Measurements from ENCODE around the gene BTNL8. TPM values are rescaled to one million over a fixed set of nuclear protein-coding genes. Genes with fewer than 3 reads are reported as not detected.

BTNL8 gene
- total RNA-seq, 1 donor from 2014 or later: not detected

DNA sequence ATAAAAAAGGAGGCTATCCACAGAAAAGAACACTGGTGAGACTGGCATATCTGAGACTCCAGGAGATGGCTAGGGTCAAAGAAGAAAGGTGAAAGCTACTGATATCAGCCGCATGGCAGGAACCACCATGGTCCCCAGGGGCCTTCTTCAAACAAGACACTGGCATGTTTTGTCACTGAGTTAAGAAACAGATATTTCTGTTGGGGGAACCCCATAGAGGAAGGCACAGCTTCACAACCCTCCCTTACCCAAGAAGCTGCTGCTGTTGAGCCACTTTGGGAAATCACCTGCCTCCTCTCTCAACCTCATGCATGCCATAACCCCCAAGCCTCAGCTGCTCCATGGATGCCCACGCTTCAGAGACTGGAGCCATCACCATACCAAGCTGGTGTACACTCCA is 76.4 kb downstream of the BTNL8 start:
- Histone ChIP-seq H3K4me3 (no peak overlapping the region), H3K4me1 (no peaks in the 10 kb centered on the region), H3K9me3 (no peaks in the 10 kb centered on the region), H3K27ac (no peak overlapping the region), H3K36me3 (no peaks in the 10 kb centered on the region), H3K27me3 (no peaks in the 10 kb centered on the region)
- no peak for DNase-seq (ENCODE audit: low spot score in 2 of 2)
- intact Hi-C loops (cut with DNase I): no loop called here
- TF ChIP-seq, protein P1, sequence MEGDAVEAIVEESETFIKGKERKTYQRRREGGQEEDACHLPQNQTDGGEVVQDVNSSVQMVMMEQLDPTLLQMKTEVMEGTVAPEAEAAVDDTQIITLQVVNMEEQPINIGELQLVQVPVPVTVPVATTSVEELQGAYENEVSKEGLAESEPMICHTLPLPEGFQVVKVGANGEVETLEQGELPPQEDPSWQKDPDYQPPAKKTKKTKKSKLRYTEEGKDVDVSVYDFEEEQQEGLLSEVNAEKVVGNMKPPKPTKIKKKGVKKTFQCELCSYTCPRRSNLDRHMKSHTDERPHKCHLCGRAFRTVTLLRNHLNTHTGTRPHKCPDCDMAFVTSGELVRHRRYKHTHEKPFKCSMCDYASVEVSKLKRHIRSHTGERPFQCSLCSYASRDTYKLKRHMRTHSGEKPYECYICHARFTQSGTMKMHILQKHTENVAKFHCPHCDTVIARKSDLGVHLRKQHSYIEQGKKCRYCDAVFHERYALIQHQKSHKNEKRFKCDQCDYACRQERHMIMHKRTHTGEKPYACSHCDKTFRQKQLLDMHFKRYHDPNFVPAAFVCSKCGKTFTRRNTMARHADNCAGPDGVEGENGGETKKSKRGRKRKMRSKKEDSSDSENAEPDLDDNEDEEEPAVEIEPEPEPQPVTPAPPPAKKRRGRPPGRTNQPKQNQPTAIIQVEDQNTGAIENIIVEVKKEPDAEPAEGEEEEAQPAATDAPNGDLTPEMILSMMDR (IDR thresholded peaks at IDR 0.05): no peak

DNA sequence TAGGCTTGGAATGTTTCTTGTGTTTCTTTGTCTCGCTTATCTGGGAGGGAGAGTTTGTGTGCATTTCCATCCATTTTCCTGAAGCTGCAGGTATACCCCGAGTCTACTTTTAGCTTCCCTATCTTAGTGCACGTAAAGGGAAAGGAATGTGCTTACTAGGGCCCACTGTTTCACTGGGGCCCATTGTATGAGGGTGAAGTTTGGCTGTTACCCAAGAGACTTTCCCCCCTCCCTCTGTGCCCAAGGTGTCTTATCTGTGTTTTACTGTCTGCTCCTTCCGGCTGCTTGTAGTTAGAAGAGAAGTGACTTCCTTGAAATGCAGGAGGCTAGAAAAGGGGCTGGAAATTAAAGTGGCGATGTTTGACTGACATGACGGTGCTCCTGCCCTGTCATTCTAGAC is 77.6 kb downstream of the BTNL8 start:
- intact Hi-C loops (cut with DNase I): no loop called here
- no peak overlapping the region for H3K27ac ChIP-seq
- H3K4me1 ChIP-seq: no peaks in the 10 kb centered on the region
- H3K9me3 ChIP-seq: no peaks in the 10 kb centered on the region
- H3K27me3 ChIP-seq: no peaks in the 10 kb centered on the region
- DNase-seq (ENCODE audit: low spot score in 2 of 2): no peak
- TF ChIP-seq, protein P1 (IDR thresholded peaks at IDR 0.05): no peak
- no peak overlapping the region for H3K4me3 ChIP-seq
- no peaks in the 10 kb centered on the region for H3K36me3 ChIP-seq

DNA sequence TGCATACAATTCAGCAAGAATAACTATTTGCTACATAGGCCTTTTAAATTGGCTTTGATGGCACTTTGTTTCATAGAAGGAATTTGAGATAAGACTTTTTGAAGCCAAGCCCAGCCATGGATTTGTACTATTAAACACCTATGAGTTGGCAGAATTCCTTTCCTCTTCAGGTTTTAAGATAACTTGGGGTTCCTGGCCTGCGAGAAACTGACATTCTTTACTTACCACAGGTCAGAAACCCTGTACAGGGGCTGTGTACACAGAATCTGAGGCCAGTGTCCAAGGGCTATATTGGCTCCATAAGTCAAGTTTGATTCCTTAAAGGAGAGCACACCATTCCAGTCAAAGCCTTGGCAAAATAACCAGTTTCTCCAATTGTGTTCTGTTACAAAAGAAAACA is 78.9 kb downstream of the BTNL8 start:
- TF ChIP-seq, protein P1 (IDR thresholded peaks at IDR 0.05): no peak

DNA sequence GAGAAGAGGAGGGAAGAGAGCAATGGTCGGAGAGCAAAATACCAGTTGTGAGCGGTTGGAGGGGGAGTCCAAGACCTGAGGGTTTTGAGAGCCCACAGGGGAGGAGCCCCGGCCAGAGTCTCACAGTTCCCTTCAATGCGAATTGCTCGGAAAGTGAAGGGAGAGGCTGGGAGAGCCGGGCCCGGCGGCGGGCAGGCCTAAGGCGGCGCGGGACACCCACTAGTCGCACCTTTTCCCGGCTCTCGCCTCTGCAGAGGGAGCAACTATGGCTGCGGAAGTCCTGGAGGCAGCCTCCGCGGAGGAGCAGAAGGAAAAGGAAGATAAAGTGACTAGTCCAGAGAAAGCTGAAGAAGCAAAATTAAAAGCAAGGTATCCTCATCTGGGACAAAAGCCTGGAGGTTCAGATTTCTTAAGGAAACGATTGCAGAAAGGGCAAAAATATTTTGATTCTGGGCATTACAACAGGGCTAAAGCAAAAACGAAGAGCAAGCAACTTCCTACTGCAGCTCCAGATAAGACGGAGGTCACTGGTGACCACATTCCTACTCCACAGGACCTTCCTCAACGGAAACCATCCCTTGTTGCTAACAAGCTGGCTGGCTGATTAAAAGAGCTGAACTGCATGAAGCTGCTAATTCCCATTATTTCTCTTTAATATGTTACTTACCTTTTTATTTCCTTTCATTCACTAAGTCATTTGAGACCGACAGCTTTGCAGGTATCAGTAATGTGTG is 83.2 kb downstream of the BTNL8 start:
- no peaks in the 10 kb centered on the region for H3K27me3 ChIP-seq
- TF ChIP-seq, protein P1 (IDR thresholded peaks at IDR 0.05): no peak
- intact Hi-C loops (cut with DNase I): no loop called here
- no peaks in the 10 kb centered on the region for H3K36me3 ChIP-seq
- DNase-seq (ENCODE audit: low spot score in 2 of 2): no peak
- no peaks in the 10 kb centered on the region for H3K9me3 ChIP-seq
- no peaks in the 10 kb centered on the region for H3K4me1 ChIP-seq
- H3K4me3 ChIP-seq: no peak overlapping the region
- H3K27ac ChIP-seq: no peak overlapping the region

More for the DNA sequence above, 78.9 kb downstream of the BTNL8 start:
- no peaks in the 10 kb centered on the region for H3K36me3 ChIP-seq
- H3K27ac ChIP-seq: no peak overlapping the region
- no peaks in the 10 kb centered on the region for H3K27me3 ChIP-seq
- no peaks in the 10 kb centered on the region for H3K4me1 ChIP-seq
- no peaks in the 10 kb centered on the region for H3K9me3 ChIP-seq
- intact Hi-C loops (cut with DNase I): no loop called here
- no peak for DNase-seq (ENCODE audit: low spot score in 2 of 2)
- no peak overlapping the region for H3K4me3 ChIP-seq

DNA sequence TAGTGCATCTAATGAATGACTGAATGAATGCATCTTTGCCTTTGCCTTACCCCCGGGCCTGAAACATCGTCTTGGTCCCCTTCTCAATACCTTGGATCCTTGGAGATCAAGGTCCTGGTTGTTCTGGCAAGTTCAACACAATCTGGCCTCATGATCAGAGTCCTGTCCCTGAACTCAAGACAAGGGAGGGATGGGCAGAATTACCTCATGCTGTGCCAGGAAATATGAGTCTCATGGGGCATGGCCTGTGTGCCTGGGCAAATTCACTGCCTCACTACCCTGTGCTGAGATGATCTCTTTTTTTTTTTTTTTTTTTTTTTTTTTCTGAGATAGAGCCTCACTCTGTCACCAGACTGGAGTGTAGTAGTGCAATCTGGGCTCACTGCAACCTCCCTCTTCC is 89.1 kb downstream of the BTNL8 start:
- intact Hi-C loops (cut with DNase I): no loop called here
- no peak overlapping the region for H3K4me3 ChIP-seq
- H3K4me1 ChIP-seq: no peaks in the 10 kb centered on the region
- TF ChIP-seq, protein P1 (IDR thresholded peaks at IDR 0.05): no peak
- no peak for DNase-seq (ENCODE audit: low spot score in 2 of 2)
- H3K27ac ChIP-seq: no peak overlapping the region
- no peaks in the 10 kb centered on the region for H3K9me3 ChIP-seq
- H3K36me3 ChIP-seq: no peaks in the 10 kb centered on the region
- H3K27me3 ChIP-seq: no peaks in the 10 kb centered on the region

Data from ascending aorta (tissue), 2 donors.